Loucy (cell line): ENCODE results near the gene ACTL6B.

Experiments
- CTCF ChIP-seq: fragments of 200-600 bp; sonication (generic); conservative IDR thresholded peaks from 2 replicates; pipeline ENCODE4 v1.5.1; 2014; ENCODE audit warnings: mild to moderate bottlenecking, antibody characterized with exemption, low read length
- EZH2phosphoT487 ChIP-seq: fragments of 200-600 bp; IDR thresholded peaks from 2 replicates; pipeline ENCODE4 v1.6.1; 2018; ENCODE audit warnings: antibody characterized with exemption, mild to moderate bottlenecking, moderate library complexity, borderline replicate concordance

DNA sequence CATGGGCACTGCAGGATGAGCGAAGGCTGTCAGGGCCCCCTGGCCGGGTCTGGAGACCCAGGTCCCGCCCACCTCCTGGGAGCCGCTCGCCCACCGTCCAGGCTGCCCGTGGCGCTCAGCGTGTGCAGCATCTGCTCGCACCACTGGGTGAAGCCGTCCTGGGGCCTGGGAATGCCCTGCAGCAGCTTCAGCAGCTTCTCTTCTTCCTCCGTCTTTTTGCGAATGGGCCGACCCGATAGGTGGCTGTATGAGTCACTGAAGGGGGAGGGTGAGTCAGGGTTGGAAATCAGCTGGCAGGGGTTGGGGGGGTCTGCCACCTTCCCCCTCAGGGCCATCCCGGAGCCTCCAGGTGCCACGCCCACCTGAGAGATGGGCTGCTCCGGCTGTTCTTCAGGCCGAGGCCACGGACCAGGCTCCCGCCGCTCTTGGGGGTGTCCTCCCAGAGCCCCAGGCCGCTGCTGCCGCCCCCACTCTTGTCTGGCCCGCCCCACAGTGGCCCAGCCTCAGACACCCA lies 26.0 kb upstream of the ACTL6B start:
- TF ChIP-seq CTCF: no peak
- no peak for TF ChIP-seq EZH2phosphoT487
